Measurements from ENCODE around the gene MLN.
A peak's percentile ranks its signal among the peaks of the same experiment; 100 is the strongest.

The MLN gene

DNA sequence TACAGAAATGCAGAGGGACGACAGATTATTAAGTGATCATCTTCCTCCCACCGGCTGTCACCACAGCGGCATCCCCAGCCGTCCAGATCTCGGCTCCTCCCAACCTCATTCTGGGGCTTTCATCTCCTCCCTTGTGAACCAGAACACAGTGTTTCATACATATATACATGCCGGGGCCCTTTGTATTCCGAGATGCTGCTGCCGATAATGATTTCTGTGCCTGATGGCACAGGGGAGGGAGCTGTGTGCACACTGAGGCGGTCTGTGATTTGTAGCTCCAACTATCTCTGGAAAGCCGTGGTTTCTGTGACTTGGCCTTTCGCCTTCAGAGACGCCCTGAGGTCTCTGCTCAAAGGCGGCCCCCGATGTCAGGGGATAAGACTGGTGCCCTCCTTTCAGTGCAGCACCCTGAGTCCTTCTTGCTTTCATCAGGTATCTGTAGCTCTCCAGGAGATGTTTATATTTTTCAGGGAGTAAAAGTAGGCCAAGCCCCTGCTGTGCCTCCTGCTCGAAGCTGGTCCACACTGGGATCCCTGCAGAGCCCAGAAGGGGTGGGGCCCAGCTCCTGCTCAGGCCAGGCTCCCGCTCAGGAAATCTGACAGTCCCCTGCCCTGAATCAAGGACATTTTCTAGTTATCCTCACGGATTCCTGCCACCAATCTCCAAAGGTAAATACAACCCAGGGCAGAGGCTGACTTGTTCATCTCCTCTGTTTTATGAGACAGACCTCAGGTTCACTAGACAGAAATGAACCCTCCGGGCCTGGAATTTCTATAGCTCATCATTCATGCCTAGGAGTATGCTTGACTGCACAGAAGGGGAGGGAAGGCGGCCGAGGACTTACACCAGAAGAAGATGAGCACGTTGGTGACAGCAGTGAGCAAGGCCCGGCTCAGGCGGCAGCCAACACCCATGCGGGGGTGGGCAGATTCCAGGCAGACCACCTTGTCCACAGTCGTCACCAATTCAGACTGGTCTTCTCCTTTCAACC lies 26.1 kb downstream of the MLN start:
- H3K4me3 Mint-ChIP-seq: no peak overlapping the region
- H3K4me1 Mint-ChIP-seq: peaks cover 6% of the 10 kb centered on the region
- H3K27me3 Mint-ChIP-seq: no peaks in the 10 kb centered on the region
- H3K9me3 Mint-ChIP-seq: no peaks in the 10 kb centered on the region
- DNase-seq (no peak), ATAC-seq (no peak)
- H3K27ac Mint-ChIP-seq: peak overlapping the region in 1 of 2 donors; percentile 37

DNA sequence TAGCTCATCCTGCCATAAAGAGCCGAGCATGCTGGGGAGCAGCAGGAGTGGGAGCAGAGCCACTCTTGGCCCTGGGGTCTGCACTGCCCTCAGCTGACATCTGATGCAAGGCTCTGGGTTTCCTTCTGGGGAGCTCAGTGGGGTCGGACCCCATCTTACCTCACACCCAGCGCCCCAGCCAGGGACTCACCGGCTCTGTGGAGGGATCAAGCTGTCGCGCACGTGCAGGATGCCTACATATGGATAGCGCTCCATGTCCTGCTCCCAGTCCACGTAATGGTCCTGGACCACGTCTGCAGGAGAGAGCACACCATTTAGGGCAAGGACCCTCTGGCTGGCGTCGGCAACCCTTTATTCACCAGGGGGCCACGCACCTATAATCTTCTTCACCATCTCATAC lies 27.0 kb downstream of the MLN start:
- Mint-ChIP-seq H3K4me3 (no peak overlapping the region), H3K4me1 (peaks cover 11% of the 10 kb centered on the region), H3K9me3 (no peaks in the 10 kb centered on the region), H3K27me3 (no peaks in the 10 kb centered on the region), H3K27ac (no peak overlapping the region)
- DNase-seq (no peak), ATAC-seq (no peak)

DNA sequence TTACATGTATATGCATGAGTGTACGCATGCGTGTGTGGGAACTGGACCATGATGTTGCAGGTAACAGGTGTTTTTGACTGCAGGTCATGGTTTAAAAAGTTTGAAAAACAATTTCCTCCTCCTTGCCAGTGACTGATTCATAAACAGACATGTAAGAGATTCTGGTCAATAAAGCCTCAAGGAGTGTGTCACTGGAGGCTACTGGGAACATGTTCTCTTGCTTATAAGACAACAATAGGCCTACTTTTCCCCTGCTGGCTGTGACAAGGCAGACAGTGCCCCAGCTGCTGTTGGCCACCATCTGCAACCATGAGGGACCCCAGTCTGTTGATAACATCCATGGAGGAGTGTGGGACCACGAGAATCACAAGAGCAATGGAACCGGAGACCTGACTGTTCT lies 27.6 kb downstream of the MLN start:
- DNase-seq: no peak
- no peaks in the 10 kb centered on the region for H3K27me3 Mint-ChIP-seq
- H3K4me1 Mint-ChIP-seq: peaks cover 14% of the 10 kb centered on the region
- peak overlapping the region in 1 of 2 donors; percentile 71 for H3K27ac Mint-ChIP-seq
- ATAC-seq: no peak
- no peak overlapping the region for H3K4me3 Mint-ChIP-seq
- no peaks in the 10 kb centered on the region for H3K9me3 Mint-ChIP-seq

DNA sequence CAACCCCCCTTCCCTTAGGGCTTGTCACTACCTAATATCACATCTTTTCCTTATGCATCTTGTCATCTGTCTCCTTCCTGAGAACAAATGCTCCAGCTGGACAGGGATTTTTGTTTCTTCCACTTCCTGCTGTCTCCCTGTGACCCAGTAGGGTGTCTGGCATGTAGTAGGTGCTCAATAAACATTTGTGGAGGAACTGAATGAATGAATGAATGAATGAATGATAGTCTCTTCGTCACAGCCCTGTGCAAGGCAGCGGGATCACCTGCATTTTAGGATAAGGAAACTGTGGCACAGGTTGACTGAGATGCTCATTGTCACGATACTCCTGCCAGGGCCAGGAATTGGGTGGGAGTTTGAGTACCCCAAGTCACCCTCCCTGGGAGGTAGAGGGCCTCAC lies 29.0 kb downstream of the MLN start:
- Mint-ChIP-seq H3K4me3 (no peak overlapping the region), H3K27me3 (peaks cover 4% of the 10 kb centered on the region), H3K27ac (no peak overlapping the region), H3K4me1 (peaks cover 13% of the 10 kb centered on the region), H3K9me3 (no peaks in the 10 kb centered on the region)
- no peak for DNase-seq
- no peak for ATAC-seq

DNA sequence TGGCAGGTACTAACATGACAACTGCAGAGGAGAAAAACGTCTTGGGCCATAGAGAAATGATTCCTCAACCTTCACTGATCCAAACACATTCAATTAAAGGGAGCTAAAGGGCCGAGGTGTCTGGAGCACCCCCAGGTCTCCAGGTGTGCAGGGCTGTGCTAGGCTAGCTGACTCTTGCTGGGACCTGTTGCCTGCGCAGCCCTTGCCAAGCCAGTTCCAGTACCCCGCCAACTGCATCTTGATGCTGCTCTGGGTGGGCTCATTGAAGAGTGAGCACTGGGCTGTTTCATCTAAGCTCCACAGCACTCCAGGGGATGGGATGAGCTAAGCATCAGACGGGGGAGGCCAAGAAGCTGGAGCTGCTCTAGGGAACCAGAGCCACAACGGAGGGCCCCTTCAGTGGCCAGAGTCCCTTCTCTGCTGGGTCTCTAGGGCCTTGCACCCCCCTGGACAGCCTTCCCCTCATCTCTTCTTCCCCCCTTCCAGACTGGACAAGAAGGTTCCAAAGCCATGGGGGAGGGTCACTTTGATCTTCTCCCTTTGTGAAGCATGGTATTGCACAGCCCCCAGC lies 30.8 kb downstream of the MLN start:
- ATAC-seq: no peak
- H3K4me3 Mint-ChIP-seq: no peak overlapping the region
- no peaks in the 10 kb centered on the region for H3K9me3 Mint-ChIP-seq
- no peak overlapping the region for H3K27ac Mint-ChIP-seq
- H3K27me3 Mint-ChIP-seq: peaks cover 19% of the 10 kb centered on the region
- no peak for DNase-seq
- peaks cover 18% of the 10 kb centered on the region for H3K4me1 Mint-ChIP-seq

- peak; percentile 28 for ATAC-seq
- no peak overlapping the region for H3K27ac Mint-ChIP-seq
These were observed 31.5 kb downstream of the MLN start for GRCh38 chr6:33772082-33772830.

DNA sequence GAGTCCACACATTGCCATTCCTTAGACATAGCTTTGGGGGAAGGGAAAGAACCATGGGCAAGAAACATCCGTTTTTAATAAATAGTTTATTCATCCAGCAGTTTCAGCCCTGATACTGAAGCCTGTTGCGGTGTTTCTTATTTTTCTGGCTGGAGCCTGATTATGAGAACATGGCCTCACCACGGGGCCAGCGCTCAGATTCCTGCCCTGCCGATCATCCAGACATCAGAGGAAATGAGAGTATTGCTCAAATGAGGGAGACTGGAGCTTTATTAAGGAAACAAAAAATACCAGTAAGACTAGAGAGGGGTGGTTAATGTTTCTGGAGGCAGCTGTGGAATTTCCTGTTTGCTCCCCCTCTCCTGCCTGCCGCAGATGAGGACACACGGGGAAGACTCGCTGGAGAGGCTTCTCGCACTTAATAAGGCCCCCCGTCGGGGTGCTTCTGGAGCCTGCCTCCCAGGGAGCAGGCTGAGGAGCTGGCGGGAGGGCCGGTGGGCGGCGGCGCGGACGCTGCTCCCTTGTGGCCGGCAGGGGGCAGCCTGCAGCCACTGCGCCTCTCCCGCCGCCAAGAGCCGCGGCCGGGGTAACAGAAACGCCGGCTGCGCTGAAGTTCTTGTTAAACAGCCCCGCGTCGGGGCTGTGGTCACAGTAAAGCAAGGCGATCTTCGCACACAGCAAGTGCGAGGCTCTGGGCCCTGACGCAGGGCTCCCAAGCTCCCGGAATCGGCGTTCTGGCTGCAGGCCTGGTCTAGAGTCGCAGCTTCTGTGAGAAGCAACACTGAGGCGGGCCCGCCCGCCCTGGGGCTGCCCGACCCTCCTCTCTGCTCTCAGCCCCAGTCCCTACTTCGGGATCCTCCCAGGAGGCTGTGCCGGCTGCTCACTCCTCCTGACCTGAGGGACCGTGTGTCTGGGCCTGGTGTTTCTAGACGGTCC lies 32.4 kb downstream of the MLN start:
- Mint-ChIP-seq H3K4me1 (peaks cover 18% of the 10 kb centered on the region), H3K9me3 (no peaks in the 10 kb centered on the region), H3K27me3 (peaks cover 31% of the 10 kb centered on the region), H3K4me3 (no peak overlapping the region), H3K27ac (no peak overlapping the region)
- ATAC-seq: peak; percentile 73
- DNase-seq: peak; percentile 63 to 67

More at GRCh38 chr6:33772082-33772830, 31.5 kb downstream of the MLN start:
- Mint-ChIP-seq H3K9me3 (no peaks in the 10 kb centered on the region), H3K27me3 (peaks cover 25% of the 10 kb centered on the region), H3K4me1 (peaks cover 18% of the 10 kb centered on the region), H3K4me3 (no peak overlapping the region)
- DNase-seq: peak in 1 of 2 donors; percentile 23

DNA sequence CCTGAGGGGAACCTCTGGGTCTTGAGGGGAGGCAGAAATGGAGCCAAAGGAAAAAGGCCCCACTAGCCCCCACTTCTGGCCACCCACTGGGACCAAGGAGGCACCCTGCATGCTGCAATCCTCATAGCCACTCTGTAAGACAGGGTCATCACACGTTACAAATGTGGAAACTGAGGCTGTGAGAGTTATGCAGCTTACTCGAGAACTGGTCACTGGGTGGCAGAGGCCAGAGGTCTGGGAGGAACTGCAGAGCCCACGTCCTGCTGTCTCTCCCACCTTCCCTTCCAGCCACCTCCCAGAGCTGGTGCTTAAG lies 33.0 kb downstream of the MLN start:
- ATAC-seq (no peak), DNase-seq (no peak)
- no peak overlapping the region for H3K27ac Mint-ChIP-seq
- no peaks in the 10 kb centered on the region for H3K9me3 Mint-ChIP-seq
- H3K4me1 Mint-ChIP-seq: peaks cover 18% of the 10 kb centered on the region
- H3K4me3 Mint-ChIP-seq: no peak overlapping the region
- H3K27me3 Mint-ChIP-seq: peaks cover 37% of the 10 kb centered on the region

GRCh38 chr6:33770124-33770832 lies 33.5 kb downstream of the MLN start:
- peak overlapping the region in 1 of 2 donors; percentile 71 for H3K27ac Mint-ChIP-seq
- peaks cover 18% of the 10 kb centered on the region for H3K4me1 Mint-ChIP-seq
- peaks cover 42% of the 10 kb centered on the region for H3K27me3 Mint-ChIP-seq
- no peaks in the 10 kb centered on the region for H3K9me3 Mint-ChIP-seq
- DNase-seq: no peak
- ATAC-seq: no peak
- no peak overlapping the region for H3K4me3 Mint-ChIP-seq

- ATAC-seq (no peak), DNase-seq (no peak)
- H3K9me3 Mint-ChIP-seq: no peaks in the 10 kb centered on the region
- H3K27ac Mint-ChIP-seq: no peak overlapping the region
- H3K4me3 Mint-ChIP-seq: no peak overlapping the region
- peaks cover 43% of the 10 kb centered on the region for H3K27me3 Mint-ChIP-seq
- peaks cover 18% of the 10 kb centered on the region for H3K4me1 Mint-ChIP-seq
These were observed 34.5 kb downstream of the MLN start for GRCh38 chr6:33769248-33769821.

GRCh38 chr6:33768644-33769120 lies 35.1 kb downstream of the MLN start:
- Mint-ChIP-seq H3K27ac (no peak overlapping the region), H3K4me3 (no peak overlapping the region), H3K27me3 (peaks cover 50% of the 10 kb centered on the region), H3K9me3 (no peaks in the 10 kb centered on the region), H3K4me1 (peaks cover 18% of the 10 kb centered on the region)
- DNase-seq (peak; percentile 68 to 73), ATAC-seq (peak; percentile 75)

- DNase-seq: no peak
- ATAC-seq: no peak
- peaks cover 17% of the 10 kb centered on the region for H3K4me1 Mint-ChIP-seq
- H3K27ac Mint-ChIP-seq: peak overlapping the region in 1 of 2 donors; percentile 59
- H3K4me3 Mint-ChIP-seq: no peak overlapping the region
- H3K27me3 Mint-ChIP-seq: peaks cover 50% of the 10 kb centered on the region
- H3K9me3 Mint-ChIP-seq: no peaks in the 10 kb centered on the region
These were observed 36.6 kb downstream of the MLN start for GRCh38 chr6:33766921-33767907.

DNA sequence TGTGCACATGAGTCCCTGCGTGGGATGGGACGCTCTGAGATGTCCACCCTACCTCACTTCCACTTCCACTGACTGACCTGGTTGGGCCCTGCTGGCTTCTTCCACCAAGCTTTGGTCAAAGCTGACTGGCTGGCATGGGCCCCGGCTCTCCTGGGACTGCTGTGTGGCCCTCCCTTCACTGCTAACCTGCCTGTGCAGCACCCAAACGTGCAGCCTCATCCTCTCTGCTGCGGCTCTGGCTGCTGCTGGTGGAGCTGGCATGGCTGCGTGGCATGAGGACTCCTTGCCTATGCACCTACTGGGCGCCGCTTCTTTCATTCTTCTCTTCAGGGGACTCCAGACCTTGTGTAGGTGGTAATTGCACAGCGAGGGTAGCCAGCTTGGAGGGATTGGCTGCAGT lies 38.4 kb downstream of the MLN start:
- H3K9me3 Mint-ChIP-seq: no peaks in the 10 kb centered on the region
- H3K4me3 Mint-ChIP-seq: no peak overlapping the region
- peaks cover 16% of the 10 kb centered on the region for H3K4me1 Mint-ChIP-seq
- peaks cover 50% of the 10 kb centered on the region for H3K27me3 Mint-ChIP-seq
- DNase-seq (no peak), ATAC-seq (no peak)
- H3K27ac Mint-ChIP-seq: no peak overlapping the region
